Measurements from ENCODE around the gene ZFPM1. TPM values are rescaled to one million over a fixed set of nuclear protein-coding genes. Genes with fewer than 3 reads are reported as not detected.

The ZFPM1 gene
- total RNA-seq (2022; extraction: Qiagen RNA extraction) = 3.1 to 7.1 TPM (median 6.5 TPM) in 5 replicates

DNA sequence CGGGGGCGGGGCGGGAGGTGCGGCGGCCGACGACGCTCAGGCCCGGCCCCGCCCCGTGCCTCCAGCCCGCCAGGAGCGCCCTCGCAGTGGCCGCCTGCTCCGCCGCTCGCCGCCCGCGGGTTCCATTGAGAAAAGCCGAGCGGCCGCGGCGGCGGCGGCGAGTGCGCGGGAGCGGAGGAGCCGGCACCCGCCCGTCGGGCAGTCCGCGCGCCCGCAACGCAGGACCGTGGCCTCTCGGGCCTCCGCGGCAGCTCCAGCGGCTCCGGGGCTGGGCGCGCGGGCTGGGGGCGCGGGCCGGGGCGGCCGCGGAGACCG is at the start of gene ZFPM1:
TSS of gene ZFPM1 (plus strand) at position 64 of the 315 bp plus-strand sequence. CDS start 359 bp downstream, outside the sequence.

DNA sequence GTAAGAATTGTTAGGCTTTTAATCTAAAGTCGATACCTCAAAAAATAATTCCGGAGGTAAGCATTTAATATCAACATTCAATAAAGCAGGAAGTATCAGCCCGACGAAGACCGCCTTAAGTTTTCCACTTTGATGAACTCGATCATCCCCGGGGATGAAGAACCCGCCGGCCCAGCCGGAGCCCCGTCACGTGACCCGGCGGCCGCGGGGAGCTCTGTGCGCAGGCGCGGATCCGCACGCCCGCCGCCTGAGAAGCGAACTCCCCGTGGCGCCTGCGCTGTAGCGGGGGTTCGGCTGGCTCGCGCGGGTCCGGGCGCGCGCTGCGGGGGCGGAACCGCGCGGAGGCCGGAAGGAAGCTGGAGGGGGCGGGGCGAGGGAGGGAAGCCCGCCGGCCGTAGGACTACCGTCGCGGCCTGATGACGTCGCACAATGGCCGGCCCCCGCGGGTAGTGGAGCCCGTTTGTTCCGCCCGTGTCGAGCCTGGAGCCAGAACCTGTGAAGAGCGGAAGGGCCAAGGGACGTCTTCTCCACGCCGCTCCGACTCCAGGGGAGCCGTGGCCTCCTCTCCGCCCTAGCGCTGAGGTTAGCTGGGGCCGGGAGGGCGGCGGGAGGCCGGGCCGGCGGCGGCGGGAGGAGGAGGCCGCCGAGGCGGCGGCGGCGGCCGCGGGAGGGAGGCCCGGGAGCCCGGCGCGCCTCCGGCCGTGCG is 117.1 kb downstream of the ZFPM1 start, which contains the start of gene ZC3H18:
TSS of gene ZC3H18 (plus strand) at position 419 of the 706 bp plus-strand sequence. CDS start 6,721 bp downstream, outside the sequence.

Other genes starting within 250 kb of the ZFPM1 start
- gene ZNF469, start 70.3 kb upstream of the ZFPM1 start, total RNA-seq (2022; extraction: Qiagen RNA extraction) = 4.4 to 10.4 TPM (median 8.0 TPM) in 5 replicates
- 38.9 to 57.1 TPM (median 56.3 TPM) in 5 replicates for gene ZC3H18, start 117.1 kb downstream of the ZFPM1 start, total RNA-seq (2022; extraction: Qiagen RNA extraction)
- gene IL17C, start 185.3 kb downstream of the ZFPM1 start, total RNA-seq (2022; extraction: Qiagen RNA extraction) = not detected in 5 replicates
- gene CYBA, start 197.8 kb downstream of the ZFPM1 start, total RNA-seq (2022; extraction: Qiagen RNA extraction) = 216 to 306 TPM (median 283 TPM) in 5 replicates
- 16.9 to 23.2 TPM (median 17.9 TPM) in 5 replicates for gene MVD, start 209.8 kb downstream of the ZFPM1 start, total RNA-seq (2022; extraction: Qiagen RNA extraction)
- 0.08 to 0.19 TPM (median 0.14 TPM) in 5 replicates for gene SNAI3, start 233.2 kb downstream of the ZFPM1 start, total RNA-seq (2022; extraction: Qiagen RNA extraction)